H9 (cell line): ENCODE data around the gene ACSF3. TPM values are rescaled to one million over a fixed set of nuclear protein-coding genes. Genes with fewer than 3 reads are reported as not detected.

ENCODE experiments used
- DNase-seq: peaks from one replicate; pipeline ENCODE4 v3.0.0-alpha.2; 2017
- H2AFZ ChIP-seq: one replicate; pipeline ENCODE4 v1.6.1; 2013; ENCODE audit warnings: mild to moderate bottlenecking, low read length, control low read depth, moderate library complexity
- H2AK5ac ChIP-seq: 2 replicates; pipeline ENCODE4 v1.6.1; 2013; ENCODE audit warnings: low read length, control low read depth, mixed read lengths; ENCODE audit not compliant: insufficient read length
- H2BK120ac ChIP-seq: one replicate; pipeline ENCODE4 v1.6.1; 2013; ENCODE audit warnings: low read depth, mild to moderate bottlenecking, low read length, control low read depth, inconsistent platforms; ENCODE audit not compliant: poor library complexity, severe bottlenecking
- H2BK12ac ChIP-seq: 2 replicates; pipeline ENCODE4 v1.6.1; 2013; ENCODE audit warnings: low read length, control low read depth, mixed read lengths, low read depth; ENCODE audit not compliant: insufficient read length
- H2BK15ac ChIP-seq: 2 replicates; pipeline ENCODE4 v1.6.1; 2013; ENCODE audit warnings: low read depth, low read length, control low read depth
- H2BK20ac ChIP-seq: one replicate; pipeline ENCODE4 v1.6.1; 2013; ENCODE audit warnings: low read depth, mild to moderate bottlenecking, low read length, control low read depth, inconsistent platforms; ENCODE audit not compliant: poor library complexity, severe bottlenecking
- H2BK5ac ChIP-seq: 2 replicates; pipeline ENCODE4 v1.6.1; 2013; ENCODE audit warnings: low read length, control low read depth, mixed read lengths; ENCODE audit not compliant: insufficient read length
- H3K14ac ChIP-seq: 2 replicates; pipeline ENCODE4 v1.6.1; 2013; ENCODE audit warnings: low read length, control low read depth; ENCODE audit not compliant: insufficient read depth
- H3K18ac ChIP-seq: 2 replicates; pipeline ENCODE4 v1.6.1; 2013; ENCODE audit warnings: low read depth, mild to moderate bottlenecking, mixed read lengths, low read length, control low read depth; ENCODE audit not compliant: insufficient read length
- H3K23ac ChIP-seq: 2 replicates; pipeline ENCODE4 v1.6.1; 2013; ENCODE audit warnings: low read length, control low read depth, mixed read lengths, low read depth; ENCODE audit not compliant: insufficient read length
- H3K23me2 ChIP-seq: 2 replicates; pipeline ENCODE4 v1.6.1; 2013; ENCODE audit warnings: low read depth, mild to moderate bottlenecking, mixed read lengths, low read length, control low read depth; ENCODE audit not compliant: insufficient read length, poor library complexity, severe bottlenecking
- H3K27ac ChIP-seq: 2 replicates; pipeline ENCODE4 v1.5.1; 2013; ENCODE audit warnings: low read length, control low read depth, mixed read lengths, low read depth; ENCODE audit not compliant: insufficient read length
- H3K27me3 ChIP-seq: 2 replicates; pipeline ENCODE4 v1.6.1; 2013; ENCODE audit warnings: low read length, control low read depth, inconsistent platforms; ENCODE audit not compliant: insufficient read depth
- H3K4ac ChIP-seq: 2 replicates; pipeline ENCODE4 v1.6.1; 2013; ENCODE audit warnings: low read depth, mild to moderate bottlenecking, control low read depth, inconsistent platforms, low read length, moderate library complexity
- H3K4me1 ChIP-seq: 2 replicates; pipeline ENCODE4 v1.6.1; 2013; ENCODE audit warnings: low read length, control low read depth, inconsistent platforms; ENCODE audit not compliant: insufficient read depth
- H3K4me2 ChIP-seq: 2 replicates; pipeline ENCODE4 v1.6.1; 2013; ENCODE audit warnings: low read length, control low read depth, mixed read lengths; ENCODE audit not compliant: insufficient read length, insufficient read depth
- H3K56ac ChIP-seq: 2 replicates; pipeline ENCODE4 v1.6.1; 2013; ENCODE audit warnings: low read depth, mild to moderate bottlenecking, mixed read lengths, low read length, control low read depth; ENCODE audit not compliant: insufficient read length
- H3K79me1 ChIP-seq: 2 replicates; pipeline ENCODE4 v1.6.1; 2013; ENCODE audit warnings: low read depth, mild to moderate bottlenecking, moderate library complexity, low read length, control low read depth, inconsistent platforms; ENCODE audit not compliant: insufficient read depth, poor library complexity, severe bottlenecking
- H3K79me2 ChIP-seq: 2 replicates; pipeline ENCODE4 v1.6.1; 2013; ENCODE audit warnings: low read length, control low read depth, inconsistent platforms; ENCODE audit not compliant: insufficient read depth
- H3K9ac ChIP-seq: 2 replicates; pipeline ENCODE4 v1.6.1; 2013; ENCODE audit warnings: low read length, control low read depth, mixed read lengths; ENCODE audit not compliant: insufficient read length; ENCODE audit errors: extremely low read depth
- H3K9me3 ChIP-seq: one replicate; pipeline ENCODE4 v1.6.1; 2013; ENCODE audit warnings: low read depth, low read length, inconsistent platforms; ENCODE audit not compliant: control insufficient read depth
- H3T11ph ChIP-seq: one replicate; pipeline ENCODE4 v1.6.1; 2013; ENCODE audit warnings: mild to moderate bottlenecking, low read length, control low read depth, inconsistent platforms
- H4K20me1 ChIP-seq: one replicate; pipeline ENCODE4 v1.6.1; 2013; ENCODE audit not compliant: control insufficient read depth, insufficient read length, insufficient read depth
- H4K5ac ChIP-seq: 2 replicates; pipeline ENCODE4 v1.6.1; 2013; ENCODE audit warnings: low read depth, mild to moderate bottlenecking, mixed read lengths, low read length, control low read depth; ENCODE audit not compliant: insufficient read length
- H4K8ac ChIP-seq: replicated peaks from 2 replicates; pipeline ENCODE4 v1.6.1; 2013; ENCODE audit warnings: low read length, control low read depth, mixed read lengths, low read depth; ENCODE audit not compliant: insufficient read length
- H4K91ac ChIP-seq: 2 replicates; pipeline ENCODE4 v1.6.1; 2013; ENCODE audit warnings: low read depth, mild to moderate bottlenecking, moderate library complexity, mixed read lengths, low read length, control low read depth; ENCODE audit not compliant: insufficient read length
- H3K27ac Mint-ChIP-seq, 3 experiments: 2 replicates in 2 of 3; 3 replicates in 1 of 3; pipeline ENCODE4 v1.8.0; 2020 to 2021; ENCODE audit warnings: mixed read lengths in 3 of 3, mild to moderate bottlenecking in 1 of 3, moderate library complexity in 1 of 3
- H3K27me3 Mint-ChIP-seq: 2 replicates; pipeline ENCODE4 v1.8.0; 2021; ENCODE audit warnings: low read depth, mild to moderate bottlenecking, moderate library complexity, mixed read lengths
- H3K36me3 Mint-ChIP-seq, 3 experiments: 2 replicates in 2 of 3; 3 replicates in 1 of 3; pipeline ENCODE4 v1.8.0; 2020 to 2021; ENCODE audit warnings: low read depth in 3 of 3, mixed read lengths in 3 of 3; ENCODE audit not compliant: insufficient read depth in 1 of 3
- H3K4me1 Mint-ChIP-seq, 2 experiments: 2 replicates each; pipeline ENCODE4 v1.8.0; 2020; ENCODE audit warnings: mixed read lengths in 2 of 2
- H3K4me3 Mint-ChIP-seq, 2 experiments: 2 replicates in 1 of 2; 3 replicates in 1 of 2; pipeline ENCODE4 v1.8.0; 2020 to 2021; ENCODE audit warnings: mild to moderate bottlenecking in 2 of 2, mixed read lengths in 2 of 2, moderate library complexity in 1 of 2
- H3K9me3 Mint-ChIP-seq, 2 experiments: 2 replicates in 1 of 2; 3 replicates in 1 of 2; pipeline ENCODE4 v1.8.0; 2020; ENCODE audit warnings: mild to moderate bottlenecking in 2 of 2, mixed read lengths in 2 of 2, moderate library complexity in 1 of 2
- CTCF ChIP-seq: fragments of 200-600 bp; sonication (generic); conservative IDR thresholded peaks from 3 replicates; pipeline ENCODE4 v1.8.0; 2021; ENCODE audit warnings: antibody characterized with exemption, mild to moderate bottlenecking
- WGBS: extraction: QIAGEN DNeasy Blood & Tissue Kit; methylation state at CpG from one replicate; pipeline ENCODE4 v1.1.7; 2013; ENCODE audit warnings: missing lambda C conversion rate, low lambda C conversion rate, mixed read lengths; ENCODE audit not compliant: insufficient read length; ENCODE audit errors: extremely low coverage; 5-methylcytosine and 5-hydroxymethylcytosine counted together
- total RNA-seq: library from RNA; stranded (reverse); gene quantifications from 2 replicates; pipeline ENCODE4 v1.2.1, GENCODE V29; 2021

The ACSF3 gene
- total RNA-seq, 1 experiment from 2014 or later, result 31.3 TPM

GRCh38 chr16:89045181-89045815 lies 48.4 kb upstream of the ACSF3 start:
- H3K9me3 Mint-ChIP-seq, result peaks cover 3 to 4% of the 10 kb centered on the region in 2 experiments; a peak in 3 of 5 replicates
- no peaks in the 10 kb centered on the region for H3K36me3 Mint-ChIP-seq
- Histone ChIP-seq H2AFZ (no peak overlapping the region), H3K79me2 (no peaks in the 10 kb centered on the region), H3T11ph (no peak overlapping the region), H4K91ac (no peak overlapping the region), H4K8ac (no peak overlapping the region), H3K56ac (no peak overlapping the region), H3K9ac (no peak overlapping the region), H3K79me1 (no peaks in the 10 kb centered on the region), H3K18ac (no peak overlapping the region), H3K14ac (no peak overlapping the region; the same call in 1 of the 2 replicates), H3K4me2 (no peak overlapping the region), H2BK15ac (no peak overlapping the region), H3K23ac (no peak overlapping the region), H3K4ac (no peak overlapping the region), H3K27me3 (no peaks in the 10 kb centered on the region), H4K5ac (no peak overlapping the region), H4K20me1 (no peaks in the 10 kb centered on the region), H2BK12ac (no peak overlapping the region), H3K9me3 (no peaks in the 10 kb centered on the region), H2AK5ac (no peak overlapping the region), H2BK120ac (no peak overlapping the region), H3K27ac (no peak overlapping the region), H2BK5ac (no peak overlapping the region), H3K4me1 (no peaks in the 10 kb centered on the region), H2BK20ac (no peak overlapping the region), H3K23me2 (no peaks in the 10 kb centered on the region)
- DNase-seq, result no peak
- no peak for TF ChIP-seq CTCF
- H3K27ac Mint-ChIP-seq, result no peak overlapping the region; a peak in 2 of 7 replicates
- H3K27me3 Mint-ChIP-seq, result no peaks in the 10 kb centered on the region; the same call in 1 of the 2 replicates
- no CpG with 5 or more reads among the region's 12 CpGs for WGBS
- H3K4me3 Mint-ChIP-seq, result no peak overlapping the region
- H3K4me1 Mint-ChIP-seq, result peaks cover 2 to 11% of the 10 kb centered on the region in 2 experiments; a peak in 2 of 4 replicates
